ENCODE data around the gene ARL6.

DNA sequence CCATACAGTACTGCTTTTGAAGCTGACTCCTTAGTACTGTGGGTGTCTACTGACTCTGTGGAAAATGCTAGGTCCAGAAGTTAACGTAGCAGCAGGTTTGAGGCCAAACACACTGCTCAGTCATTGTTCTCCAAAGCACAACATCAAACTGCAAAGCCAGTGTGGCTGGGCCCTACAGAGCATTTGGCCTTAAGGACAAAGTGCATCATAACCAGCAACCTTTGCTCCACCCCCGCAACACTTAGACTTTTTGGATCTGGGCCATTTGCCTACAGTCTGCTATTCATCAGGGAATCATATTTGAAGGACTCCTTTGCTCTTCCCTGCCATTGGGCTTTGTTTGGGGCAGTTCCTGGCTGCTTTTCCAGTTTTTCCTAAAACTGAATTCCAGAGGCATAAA lies 43.1 kb upstream of the ARL6 start:
- TF ChIP-seq, protein P1, sequence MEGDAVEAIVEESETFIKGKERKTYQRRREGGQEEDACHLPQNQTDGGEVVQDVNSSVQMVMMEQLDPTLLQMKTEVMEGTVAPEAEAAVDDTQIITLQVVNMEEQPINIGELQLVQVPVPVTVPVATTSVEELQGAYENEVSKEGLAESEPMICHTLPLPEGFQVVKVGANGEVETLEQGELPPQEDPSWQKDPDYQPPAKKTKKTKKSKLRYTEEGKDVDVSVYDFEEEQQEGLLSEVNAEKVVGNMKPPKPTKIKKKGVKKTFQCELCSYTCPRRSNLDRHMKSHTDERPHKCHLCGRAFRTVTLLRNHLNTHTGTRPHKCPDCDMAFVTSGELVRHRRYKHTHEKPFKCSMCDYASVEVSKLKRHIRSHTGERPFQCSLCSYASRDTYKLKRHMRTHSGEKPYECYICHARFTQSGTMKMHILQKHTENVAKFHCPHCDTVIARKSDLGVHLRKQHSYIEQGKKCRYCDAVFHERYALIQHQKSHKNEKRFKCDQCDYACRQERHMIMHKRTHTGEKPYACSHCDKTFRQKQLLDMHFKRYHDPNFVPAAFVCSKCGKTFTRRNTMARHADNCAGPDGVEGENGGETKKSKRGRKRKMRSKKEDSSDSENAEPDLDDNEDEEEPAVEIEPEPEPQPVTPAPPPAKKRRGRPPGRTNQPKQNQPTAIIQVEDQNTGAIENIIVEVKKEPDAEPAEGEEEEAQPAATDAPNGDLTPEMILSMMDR (IDR thresholded peaks at IDR 0.05; ENCODE audit: low read depth, low read length) = no peak
- TF ChIP-seq POLR2A (IDR thresholded peaks at IDR 0.05; ENCODE audit: extremely low read depth, insufficient read length) = no peak
- TF ChIP-seq MAX (IDR thresholded peaks at IDR 0.05; ENCODE audit: low read depth, low read length) = no peak
- no peak for TF ChIP-seq MYC (IDR thresholded peaks at IDR 0.05; ENCODE audit: low read depth, low read length)
